Measurements from ENCODE around the gene NUDT3. TPM values are rescaled to one million over a fixed set of nuclear protein-coding genes. Genes with fewer than 3 reads are reported as not detected.

Gene NUDT3
- total and polyA plus RNA-seq, 9 of the 15 experiments (the other 6 are each of a cell fraction or from before 2014, with no cell fraction given): 5.4 to 81.2 (median 56.4) TPM

- TF ChIP-seq C11orf30 (IDR thresholded peaks at IDR 0.05; ENCODE audit: low read depth) (no peak), ARID4B (CRISPR knock-in tag; IDR thresholded peaks at IDR 0.05) (no peak), DDX20 (tag; IDR thresholded peaks at IDR 0.05; ENCODE audit: low read depth) (no peak), PHB (CRISPR knock-in tag; IDR thresholded peaks at IDR 0.05) (no peak), ZNF408 (CRISPR knock-in tag; IDR thresholded peaks at IDR 0.05; ENCODE audit: low read depth) (no peak), SREBF1 (IDR thresholded peaks at IDR 0.05; ENCODE audit: borderline replicate concordance, low read depth, low read length) (no peak), EZH2 (IDR thresholded peaks at IDR 0.05; ENCODE audit: borderline replicate concordance, low read depth, low read length) (no peak), ZNF785 (CRISPR knock-in tag; IDR thresholded peaks at IDR 0.05) (no peak), MLX (CRISPR knock-in tag; conservative IDR thresholded peaks at IDR 0.05) (no peak), SRSF1 (IDR thresholded peaks at IDR 0.05; ENCODE audit: low read depth, low read length) (no peak)
- TF ChIP-seq, protein P1, sequence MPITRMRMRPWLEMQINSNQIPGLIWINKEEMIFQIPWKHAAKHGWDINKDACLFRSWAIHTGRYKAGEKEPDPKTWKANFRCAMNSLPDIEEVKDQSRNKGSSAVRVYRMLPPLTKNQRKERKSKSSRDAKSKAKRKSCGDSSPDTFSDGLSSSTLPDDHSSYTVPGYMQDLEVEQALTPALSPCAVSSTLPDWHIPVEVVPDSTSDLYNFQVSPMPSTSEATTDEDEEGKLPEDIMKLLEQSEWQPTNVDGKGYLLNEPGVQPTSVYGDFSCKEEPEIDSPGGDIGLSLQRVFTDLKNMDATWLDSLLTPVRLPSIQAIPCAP (CRISPR knock-in tag; IDR thresholded peaks at IDR 0.05; ENCODE audit: borderline replicate concordance): no peak
- TF ChIP-seq, protein P2, sequence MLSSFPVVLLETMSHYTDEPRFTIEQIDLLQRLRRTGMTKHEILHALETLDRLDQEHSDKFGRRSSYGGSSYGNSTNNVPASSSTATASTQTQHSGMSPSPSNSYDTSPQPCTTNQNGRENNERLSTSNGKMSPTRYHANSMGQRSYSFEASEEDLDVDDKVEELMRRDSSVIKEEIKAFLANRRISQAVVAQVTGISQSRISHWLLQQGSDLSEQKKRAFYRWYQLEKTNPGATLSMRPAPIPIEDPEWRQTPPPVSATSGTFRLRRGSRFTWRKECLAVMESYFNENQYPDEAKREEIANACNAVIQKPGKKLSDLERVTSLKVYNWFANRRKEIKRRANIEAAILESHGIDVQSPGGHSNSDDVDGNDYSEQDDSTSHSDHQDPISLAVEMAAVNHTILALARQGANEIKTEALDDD (IDR thresholded peaks at IDR 0.05): no peak
- TF ChIP-seq, protein P3, sequence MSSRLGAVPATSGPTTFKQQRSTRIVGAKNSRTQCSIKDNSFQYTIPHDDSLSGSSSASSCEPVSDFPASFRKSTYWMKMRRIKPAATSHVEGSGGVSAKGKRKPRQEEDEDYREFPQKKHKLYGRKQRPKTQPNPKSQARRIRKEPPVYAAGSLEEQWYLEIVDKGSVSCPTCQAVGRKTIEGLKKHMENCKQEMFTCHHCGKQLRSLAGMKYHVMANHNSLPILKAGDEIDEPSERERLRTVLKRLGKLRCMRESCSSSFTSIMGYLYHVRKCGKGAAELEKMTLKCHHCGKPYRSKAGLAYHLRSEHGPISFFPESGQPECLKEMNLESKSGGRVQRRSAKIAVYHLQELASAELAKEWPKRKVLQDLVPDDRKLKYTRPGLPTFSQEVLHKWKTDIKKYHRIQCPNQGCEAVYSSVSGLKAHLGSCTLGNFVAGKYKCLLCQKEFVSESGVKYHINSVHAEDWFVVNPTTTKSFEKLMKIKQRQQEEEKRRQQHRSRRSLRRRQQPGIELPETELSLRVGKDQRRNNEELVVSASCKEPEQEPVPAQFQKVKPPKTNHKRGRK (tag; IDR thresholded peaks at IDR 0.05): no peak
- TF ChIP-seq, protein P4, sequence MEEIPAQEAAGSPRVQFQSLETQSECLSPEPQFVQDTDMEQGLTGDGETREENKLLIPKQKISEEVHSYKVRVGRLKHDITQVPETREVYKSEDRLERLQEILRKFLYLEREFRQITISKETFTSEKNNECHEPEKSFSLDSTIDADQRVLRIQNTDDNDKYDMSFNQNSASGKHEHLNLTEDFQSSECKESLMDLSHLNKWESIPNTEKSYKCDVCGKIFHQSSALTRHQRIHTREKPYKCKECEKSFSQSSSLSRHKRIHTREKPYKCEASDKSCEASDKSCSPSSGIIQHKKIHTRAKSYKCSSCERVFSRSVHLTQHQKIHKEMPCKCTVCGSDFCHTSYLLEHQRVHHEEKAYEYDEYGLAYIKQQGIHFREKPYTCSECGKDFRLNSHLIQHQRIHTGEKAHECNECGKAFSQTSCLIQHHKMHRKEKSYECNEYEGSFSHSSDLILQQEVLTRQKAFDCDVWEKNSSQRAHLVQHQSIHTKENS (CRISPR knock-in tag; IDR thresholded peaks at IDR 0.05): no peak
- TF ChIP-seq, protein P5, sequence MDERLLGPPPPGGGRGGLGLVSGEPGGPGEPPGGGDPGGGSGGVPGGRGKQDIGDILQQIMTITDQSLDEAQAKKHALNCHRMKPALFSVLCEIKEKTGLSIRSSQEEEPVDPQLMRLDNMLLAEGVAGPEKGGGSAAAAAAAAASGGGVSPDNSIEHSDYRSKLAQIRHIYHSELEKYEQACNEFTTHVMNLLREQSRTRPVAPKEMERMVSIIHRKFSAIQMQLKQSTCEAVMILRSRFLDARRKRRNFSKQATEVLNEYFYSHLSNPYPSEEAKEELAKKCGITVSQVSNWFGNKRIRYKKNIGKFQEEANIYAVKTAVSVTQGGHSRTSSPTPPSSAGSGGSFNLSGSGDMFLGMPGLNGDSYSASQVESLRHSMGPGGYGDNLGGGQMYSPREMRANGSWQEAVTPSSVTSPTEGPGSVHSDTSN (CRISPR knock-in tag; IDR thresholded peaks at IDR 0.05; ENCODE audit: low read depth): no peak
- TF ChIP-seq, protein P5 (tag; conservative IDR thresholded peaks at IDR 0.05; ENCODE audit: low read depth): peak; percentile 41; the same call in 1 of the 2 replicates
Measured at GRCh38 chr6:34391473-34391785, 1.0 kb downstream of the NUDT3 start (continued).
